BE2C (cell line): ENCODE data around the gene PPP3CA.
"Not testable (repeated sequence)": the region's sequence is repeated elsewhere in the genome, so short reads cannot be mapped to it uniquely, and the experiment has no call there.

ENCODE experiments used
- DNase-seq: peaks from one replicate; pipeline ENCODE4 v3.0.0-alpha.2; 2020
- H3K27me3 ChIP-seq: fragments of 250-450 bp; sonication (Bioruptor Pico); 2 replicates; pipeline ENCODE4 v1.5.1; 2020; ENCODE audit warnings: mild to moderate bottlenecking
- H3K36me3 ChIP-seq: fragments of 250-450 bp; sonication (Bioruptor Pico); 2 replicates; pipeline ENCODE4 v1.5.1; 2020; ENCODE audit warnings: mild to moderate bottlenecking
- H3K4me1 ChIP-seq: fragments of 250-450 bp; sonication (Bioruptor Pico); 2 replicates; pipeline ENCODE4 v1.5.1; 2020
- H3K4me3 ChIP-seq: 2 replicates; pipeline ENCODE4 v1.5.1; 2011; ENCODE audit warnings: low read depth, low read length
- H3K9me3 ChIP-seq: fragments of 250-450 bp; sonication (Bioruptor Pico); 2 replicates; pipeline ENCODE4 v1.5.1; 2020
- TF ChIP-seq, protein P1 (sequence below): IDR thresholded peaks from 2 replicates; pipeline ENCODE4 v1.5.1; 2012; ENCODE audit warnings: mild to moderate bottlenecking, low read depth, low read length

PPP3CA gene

DNA sequence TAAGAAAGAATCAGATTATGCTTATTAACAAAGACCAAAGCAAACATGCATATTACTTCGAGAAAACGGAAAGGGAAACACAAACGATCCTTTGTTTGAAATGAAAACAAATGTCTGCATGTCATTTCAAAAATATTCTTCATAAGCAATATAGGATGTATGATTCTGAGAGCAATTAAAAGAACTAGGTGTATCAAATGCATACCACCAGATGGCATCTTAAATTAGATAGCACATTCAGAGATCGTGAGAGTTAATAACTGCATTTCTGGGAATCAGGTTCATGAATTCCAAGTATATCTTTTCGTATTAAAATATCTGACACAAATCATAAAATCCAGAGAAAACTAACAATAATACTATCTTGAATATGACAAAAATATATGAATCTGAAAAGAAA lies 159.5 kb downstream of the PPP3CA start:
- no peak overlapping the region for H3K4me3 ChIP-seq
- no peaks in the 10 kb centered on the region for H3K27me3 ChIP-seq
- H3K4me1 ChIP-seq, result peaks cover 16% of the 10 kb centered on the region
- DNase-seq, result no peak
- H3K9me3 ChIP-seq, result no peaks in the 10 kb centered on the region
- TF ChIP-seq, protein P1, sequence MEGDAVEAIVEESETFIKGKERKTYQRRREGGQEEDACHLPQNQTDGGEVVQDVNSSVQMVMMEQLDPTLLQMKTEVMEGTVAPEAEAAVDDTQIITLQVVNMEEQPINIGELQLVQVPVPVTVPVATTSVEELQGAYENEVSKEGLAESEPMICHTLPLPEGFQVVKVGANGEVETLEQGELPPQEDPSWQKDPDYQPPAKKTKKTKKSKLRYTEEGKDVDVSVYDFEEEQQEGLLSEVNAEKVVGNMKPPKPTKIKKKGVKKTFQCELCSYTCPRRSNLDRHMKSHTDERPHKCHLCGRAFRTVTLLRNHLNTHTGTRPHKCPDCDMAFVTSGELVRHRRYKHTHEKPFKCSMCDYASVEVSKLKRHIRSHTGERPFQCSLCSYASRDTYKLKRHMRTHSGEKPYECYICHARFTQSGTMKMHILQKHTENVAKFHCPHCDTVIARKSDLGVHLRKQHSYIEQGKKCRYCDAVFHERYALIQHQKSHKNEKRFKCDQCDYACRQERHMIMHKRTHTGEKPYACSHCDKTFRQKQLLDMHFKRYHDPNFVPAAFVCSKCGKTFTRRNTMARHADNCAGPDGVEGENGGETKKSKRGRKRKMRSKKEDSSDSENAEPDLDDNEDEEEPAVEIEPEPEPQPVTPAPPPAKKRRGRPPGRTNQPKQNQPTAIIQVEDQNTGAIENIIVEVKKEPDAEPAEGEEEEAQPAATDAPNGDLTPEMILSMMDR, result no peak
- no peaks in the 10 kb centered on the region; the same call in 1 of the 2 replicates for H3K36me3 ChIP-seq

DNA sequence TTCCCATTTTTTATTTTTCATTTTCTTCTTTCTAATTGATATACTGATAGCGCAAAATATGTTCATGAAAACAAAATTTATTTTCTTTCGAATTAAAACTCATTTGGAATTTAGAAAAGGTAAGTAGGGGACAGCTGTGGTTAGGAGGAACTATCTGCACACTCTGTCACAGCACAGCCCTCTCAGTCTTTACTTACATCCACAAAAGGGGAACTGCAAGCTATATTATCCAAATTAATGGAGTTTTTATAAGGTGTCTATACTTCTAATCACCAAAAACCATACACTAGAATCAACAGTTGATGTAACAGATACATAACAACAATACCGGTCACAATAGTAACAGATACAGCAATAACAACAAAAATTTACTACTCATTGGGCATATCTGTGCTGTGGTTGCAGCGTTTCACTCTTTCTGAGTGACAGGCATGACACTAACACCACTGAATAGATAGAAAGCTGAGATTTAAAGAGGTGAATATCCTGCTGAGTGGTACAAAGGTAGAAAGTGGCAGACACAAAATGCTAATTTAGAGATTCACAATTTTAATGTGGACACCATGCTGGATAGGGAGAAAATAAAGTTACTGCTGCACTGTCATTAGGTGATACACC lies 160.7 kb downstream of the PPP3CA start:
- Histone ChIP-seq H3K9me3 (no peaks in the 10 kb centered on the region), H3K27me3 (no peaks in the 10 kb centered on the region), H3K36me3 (no peaks in the 10 kb centered on the region; the same call in 1 of the 2 replicates), H3K4me3 (no peak overlapping the region), H3K4me1 (peaks cover 6% of the 10 kb centered on the region)
- TF ChIP-seq, protein P1, result no peak
- no peak for DNase-seq

DNA sequence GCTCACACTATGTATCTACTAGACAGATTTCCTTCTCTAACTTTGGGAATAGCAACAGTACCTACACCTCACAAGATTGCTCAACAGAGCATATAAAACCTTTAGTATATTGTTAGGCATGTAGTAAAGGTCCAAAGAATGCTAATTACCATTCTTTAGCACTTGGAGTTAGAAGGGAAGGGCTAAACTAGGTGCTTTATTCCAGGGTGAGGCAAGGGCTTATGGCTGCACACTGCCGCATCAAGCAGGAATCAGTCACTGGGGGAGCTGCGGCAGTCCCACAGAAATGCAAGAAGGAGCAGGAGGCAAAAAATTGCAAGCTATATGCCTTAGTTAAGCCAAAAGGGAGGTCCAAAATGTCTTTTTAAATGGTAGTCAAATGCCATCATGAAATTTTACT lies 162.7 kb downstream of the PPP3CA start:
- no peak overlapping the region for H3K4me3 ChIP-seq
- no peaks in the 10 kb centered on the region for H3K4me1 ChIP-seq
- TF ChIP-seq, protein P1, result no peak
- DNase-seq, result no peak
- H3K36me3 ChIP-seq, result no peaks in the 10 kb centered on the region; the same call in 1 of the 2 replicates
- no peaks in the 10 kb centered on the region for H3K9me3 ChIP-seq
- no peaks in the 10 kb centered on the region for H3K27me3 ChIP-seq

DNA sequence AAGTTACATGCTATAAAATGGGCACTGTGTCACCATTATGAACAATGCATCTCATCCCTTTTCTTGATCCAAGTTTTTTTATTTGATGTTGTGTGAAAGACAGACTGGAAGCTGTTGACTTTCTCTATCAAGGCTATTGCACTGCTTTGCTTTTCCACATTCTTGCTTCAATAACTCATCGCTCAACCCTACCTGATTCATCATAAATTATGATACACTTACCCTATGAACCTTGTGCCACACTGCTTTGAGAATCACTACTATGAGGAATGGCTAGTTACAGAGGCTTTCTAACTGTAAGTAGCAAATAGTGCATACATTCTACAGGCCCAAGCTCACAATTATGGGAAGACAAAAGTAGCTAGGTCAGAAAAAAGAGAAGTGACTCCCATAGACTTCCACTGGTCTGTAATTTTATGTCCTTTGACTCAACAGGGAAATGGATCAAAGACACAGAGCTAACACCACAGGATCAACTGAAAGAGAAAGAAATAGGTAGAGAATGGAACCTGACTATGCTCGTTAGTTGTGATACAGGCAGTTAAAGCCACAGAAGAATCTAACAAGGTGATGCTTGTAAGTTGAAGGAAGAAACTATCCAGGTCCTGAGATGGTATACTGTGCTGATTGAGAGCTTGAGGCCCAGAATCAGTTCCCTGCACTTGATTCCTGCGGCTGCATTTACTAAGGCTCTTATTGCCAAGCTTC lies 163.5 kb downstream of the PPP3CA start:
- Histone ChIP-seq H3K9me3 (no peaks in the 10 kb centered on the region), H3K27me3 (no peaks in the 10 kb centered on the region), H3K4me3 (no peak overlapping the region), H3K36me3 (no peaks in the 10 kb centered on the region; the same call in 1 of the 2 replicates), H3K4me1 (no peaks in the 10 kb centered on the region)
- no peak for DNase-seq
- TF ChIP-seq, protein P1, result no peak

DNA sequence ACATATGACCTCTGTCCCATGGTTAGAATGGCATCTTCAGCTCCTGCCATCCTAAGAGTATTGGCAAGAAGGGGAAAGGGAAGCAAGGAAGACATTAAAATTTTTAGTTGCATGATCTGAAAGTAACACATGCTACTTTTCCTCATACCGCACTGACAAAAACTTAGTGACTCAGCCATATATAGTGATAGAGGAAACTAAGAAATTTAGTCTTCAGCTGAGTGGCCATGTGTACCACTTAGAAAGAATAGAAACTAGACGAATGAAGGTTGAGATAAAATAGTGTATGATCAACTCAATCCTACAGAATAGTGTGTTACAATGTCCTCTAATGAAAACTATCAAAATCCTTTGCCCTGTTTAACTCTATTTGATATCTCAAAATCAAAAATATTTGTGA lies 164.1 kb downstream of the PPP3CA start:
- TF ChIP-seq, protein P1, result no peak
- no peaks in the 10 kb centered on the region; the same call in 1 of the 2 replicates for H3K36me3 ChIP-seq
- H3K27me3 ChIP-seq, result no peaks in the 10 kb centered on the region
- H3K4me1 ChIP-seq, result no peaks in the 10 kb centered on the region
- H3K9me3 ChIP-seq, result no peaks in the 10 kb centered on the region
- no peak overlapping the region for H3K4me3 ChIP-seq
- no peak for DNase-seq

DNA sequence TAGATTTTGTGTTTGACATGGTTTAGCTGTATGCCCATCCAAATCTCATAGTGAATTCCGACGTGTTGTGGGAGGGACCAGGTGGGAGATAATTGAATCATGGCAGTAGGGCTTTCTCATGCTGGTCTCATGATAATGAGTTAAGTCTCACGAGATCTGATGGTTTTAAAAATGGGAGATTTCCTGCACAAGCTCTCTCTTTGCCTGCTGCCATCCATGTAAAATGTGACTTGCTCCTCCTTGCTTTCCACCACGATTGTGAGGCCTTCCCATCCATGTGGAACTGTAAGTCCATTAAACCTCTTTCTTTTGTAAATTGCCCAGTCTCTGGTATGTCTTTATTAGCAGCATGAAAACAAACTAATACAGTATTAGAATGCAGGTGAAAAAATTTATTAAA lies 164.6 kb downstream of the PPP3CA start:
- not testable (repeated sequence) for H3K9me3 ChIP-seq, DNase-seq, H3K27me3 ChIP-seq, H3K4me1 ChIP-seq, H3K4me3 ChIP-seq, H3K36me3 ChIP-seq
